ENCODE measurements around the gene IL1RAPL1. TPM values are rescaled to one million over a fixed set of nuclear protein-coding genes. Genes with fewer than 3 reads are reported as not detected.

IL1RAPL1 gene
- total RNA-seq, 1 donor from 2014 or later, result 0.16 TPM

GRCh38 chrX:29813174-29813573 is 1225.9 kb downstream of the IL1RAPL1 start:
- Mint-ChIP-seq H3K27me3 (ENCODE audit: low read depth, unreplicated experiment) (no peaks in the 10 kb centered on the region), H3K9me3 (ENCODE audit: unreplicated experiment) (no peaks in the 10 kb centered on the region), H3K4me1 (ENCODE audit: low read depth, unreplicated experiment) (no peaks in the 10 kb centered on the region), H3K4me3 (ENCODE audit: unreplicated experiment) (no peak overlapping the region), H3K36me3 (ENCODE audit: low read depth, unreplicated experiment) (no peaks in the 10 kb centered on the region), H3K27ac (ENCODE audit: unreplicated experiment) (no peak overlapping the region)
- H3K79me2 ChIP-seq (ENCODE audit: insufficient read depth, low read length), result no peaks in the 10 kb centered on the region
- H3K9ac ChIP-seq (ENCODE audit: low read length), result no peak overlapping the region
- no peaks in the 10 kb centered on the region for H3K4me1 ChIP-seq (ENCODE audit: insufficient read depth, low read length)
- FAIRE-seq (peak; percentile 37), DNase-seq (ENCODE audit: low read depth) (no peak)
- no peaks in the 10 kb centered on the region for H3K9me3 ChIP-seq (ENCODE audit: insufficient read depth, low read depth, low read length)
- H3K27ac ChIP-seq (ENCODE audit: low read depth, low read length), result no peak overlapping the region
- no peak overlapping the region for H3K4me3 ChIP-seq (ENCODE audit: insufficient read depth, low read depth, low read length)
- H3K36me3 ChIP-seq (ENCODE audit: insufficient read depth, low read length), result no peaks in the 10 kb centered on the region
- no peak for TF ChIP-seq CTCF (IDR thresholded peaks at IDR 0.05; ENCODE audit: insufficient read depth, low read depth, low read length)
- TF ChIP-seq EZH2 (IDR thresholded peaks at IDR 0.05; ENCODE audit: insufficient read depth, low read length), result no peak
- H3K27me3 ChIP-seq (ENCODE audit: insufficient read depth, low read length), result no peaks in the 10 kb centered on the region
- H2AFZ ChIP-seq (ENCODE audit: low read depth, low read length), result no peak overlapping the region
- no peaks in the 10 kb centered on the region for H4K20me1 ChIP-seq (ENCODE audit: insufficient read depth, low read length)
- H3K4me2 ChIP-seq (ENCODE audit: low read length), result no peak overlapping the region

- H2AFZ ChIP-seq (ENCODE audit: low read depth, low read length), result no peak overlapping the region
- H3K4me3 ChIP-seq (ENCODE audit: insufficient read depth, low read depth, low read length), result no peak overlapping the region
- no peaks in the 10 kb centered on the region for H3K9me3 Mint-ChIP-seq (ENCODE audit: unreplicated experiment)
- no peaks in the 10 kb centered on the region for H3K27me3 ChIP-seq (ENCODE audit: insufficient read depth, low read length)
- H4K20me1 ChIP-seq (ENCODE audit: insufficient read depth, low read length), result no peaks in the 10 kb centered on the region
- H3K9ac ChIP-seq (ENCODE audit: low read length), result no peak overlapping the region
- no peaks in the 10 kb centered on the region for H3K4me1 ChIP-seq (ENCODE audit: insufficient read depth, low read length)
- TF ChIP-seq EZH2 (IDR thresholded peaks at IDR 0.05; ENCODE audit: insufficient read depth, low read length) (no peak), CTCF (IDR thresholded peaks at IDR 0.05; ENCODE audit: insufficient read depth, low read depth, low read length) (no peak)
- no peaks in the 10 kb centered on the region for H3K36me3 ChIP-seq (ENCODE audit: insufficient read depth, low read length)
- H3K27ac Mint-ChIP-seq (ENCODE audit: unreplicated experiment), result no peak overlapping the region
- DNase-seq (ENCODE audit: low read depth) (no peak), FAIRE-seq (peak; percentile 86)
- H3K4me3 Mint-ChIP-seq (ENCODE audit: unreplicated experiment), result no peak overlapping the region
- H3K9me3 ChIP-seq (ENCODE audit: insufficient read depth, low read depth, low read length), result no peaks in the 10 kb centered on the region
- no peaks in the 10 kb centered on the region for H3K4me1 Mint-ChIP-seq (ENCODE audit: low read depth, unreplicated experiment)
- no peaks in the 10 kb centered on the region for H3K27me3 Mint-ChIP-seq (ENCODE audit: low read depth, unreplicated experiment)
- H3K27ac ChIP-seq (ENCODE audit: low read depth, low read length), result no peak overlapping the region
- no peak overlapping the region for H3K4me2 ChIP-seq (ENCODE audit: low read length)
- no peaks in the 10 kb centered on the region for H3K79me2 ChIP-seq (ENCODE audit: insufficient read depth, low read length)
- H3K36me3 Mint-ChIP-seq (ENCODE audit: low read depth, unreplicated experiment), result no peaks in the 10 kb centered on the region
Measured at GRCh38 chrX:29824176-29824906, 1237.1 kb downstream of the IL1RAPL1 start.

GRCh38 chrX:29826742-29827141 is 1239.5 kb downstream of the IL1RAPL1 start:
- Histone ChIP-seq H3K79me2 (ENCODE audit: insufficient read depth, low read length) (no peaks in the 10 kb centered on the region), H3K4me1 (ENCODE audit: insufficient read depth, low read length) (no peaks in the 10 kb centered on the region), H3K27me3 (ENCODE audit: insufficient read depth, low read length) (no peaks in the 10 kb centered on the region), H3K9me3 (ENCODE audit: insufficient read depth, low read depth, low read length) (no peaks in the 10 kb centered on the region), H3K36me3 (ENCODE audit: insufficient read depth, low read length) (no peaks in the 10 kb centered on the region), H4K20me1 (ENCODE audit: insufficient read depth, low read length) (no peaks in the 10 kb centered on the region), H3K27ac (ENCODE audit: low read depth, low read length) (no peak overlapping the region), H3K4me3 (ENCODE audit: insufficient read depth, low read depth, low read length) (no peak overlapping the region), H3K4me2 (ENCODE audit: low read length) (no peak overlapping the region), H3K9ac (ENCODE audit: low read length) (no peak overlapping the region), H2AFZ (ENCODE audit: low read depth, low read length) (no peak overlapping the region)
- FAIRE-seq (peak; percentile 87), DNase-seq (ENCODE audit: low read depth) (peak; percentile 85)
- Mint-ChIP-seq H3K27me3 (ENCODE audit: low read depth, unreplicated experiment) (no peaks in the 10 kb centered on the region), H3K4me3 (ENCODE audit: unreplicated experiment) (no peak overlapping the region), H3K4me1 (ENCODE audit: low read depth, unreplicated experiment) (no peaks in the 10 kb centered on the region), H3K9me3 (ENCODE audit: unreplicated experiment) (no peaks in the 10 kb centered on the region), H3K36me3 (ENCODE audit: low read depth, unreplicated experiment) (no peaks in the 10 kb centered on the region), H3K27ac (ENCODE audit: unreplicated experiment) (no peak overlapping the region)
- TF ChIP-seq CTCF (IDR thresholded peaks at IDR 0.05; ENCODE audit: insufficient read depth, low read depth, low read length) (no peak), EZH2 (IDR thresholded peaks at IDR 0.05; ENCODE audit: insufficient read depth, low read length) (no peak)
